HL-60/S4 treated with retinoic acid at 250 ng/mL for 4 days and 3 days (cell line): ENCODE measurements around the gene DHRS12.

ENCODE experiments used
- in situ Hi-C: fragments of 300-500 bp; cut with MboI; formaldehyde crosslinking; loops from 2 replicates; pipeline ENCODE4 v1.7.0; 2022; ENCODE audit warnings: low sequenced_read_pairs

The DHRS12 gene

GRCh38 chr13:51828730-51829567 lies 25.0 kb upstream of the DHRS12 start:
- in situ Hi-C loops: no loop called here

- in situ Hi-C loops: no loop called here
Measured at GRCh38 chr13:51827254-51827653, 23.3 kb upstream of the DHRS12 start.

GRCh38 chr13:51826606-51827005 lies 22.6 kb upstream of the DHRS12 start:
- in situ Hi-C loops: no loop called here

GRCh38 chr13:51825681-51826254 lies 21.8 kb upstream of the DHRS12 start:
- in situ Hi-C loops: no loop called here

GRCh38 chr13:51825165-51825592 lies 21.2 kb upstream of the DHRS12 start:
- in situ Hi-C loops: no loop called here

GRCh38 chr13:51824712-51825111 lies 20.7 kb upstream of the DHRS12 start:
- in situ Hi-C loops: loop anchor here (25.0 kb wide), 1 partner anchor 687 kb away; no protein-coding TSS in a partner anchor

- in situ Hi-C loops: loop anchor here (25.0 kb wide), 1 partner anchor 687 kb away; no protein-coding TSS in a partner anchor
Measured at GRCh38 chr13:51823863-51824262, 19.9 kb upstream of the DHRS12 start.

- in situ Hi-C loops: loop anchor here (25.0 kb wide), 1 partner anchor 686 kb away; no protein-coding TSS in a partner anchor
Measured at GRCh38 chr13:51823359-51823758, 19.4 kb upstream of the DHRS12 start.

GRCh38 chr13:51822106-51822815 lies 18.3 kb upstream of the DHRS12 start:
- in situ Hi-C loops: loop anchor here (25.0 kb wide), 1 partner anchor 685 kb away; no protein-coding TSS in a partner anchor

GRCh38 chr13:51821606-51822005 lies 17.6 kb upstream of the DHRS12 start:
- in situ Hi-C loops: loop anchor here (25.0 kb wide), 1 partner anchor 684 kb away; no protein-coding TSS in a partner anchor

- in situ Hi-C loops: loop anchor here (25.0 kb wide), 1 partner anchor 683 kb away; no protein-coding TSS in a partner anchor
Measured at GRCh38 chr13:51820016-51820597, 16.1 kb upstream of the DHRS12 start.

- in situ Hi-C loops: loop anchor here (25.0 kb wide), 1 partner anchor 682 kb away; no protein-coding TSS in a partner anchor
Measured at GRCh38 chr13:51819544-51819943, 15.6 kb upstream of the DHRS12 start.

GRCh38 chr13:51818781-51819511 lies 15.0 kb upstream of the DHRS12 start:
- in situ Hi-C loops: loop anchor here (25.0 kb wide), 1 partner anchor 682 kb away; no protein-coding TSS in a partner anchor

GRCh38 chr13:51818276-51818675 lies 14.3 kb upstream of the DHRS12 start:
- in situ Hi-C loops: loop anchor here (25.0 kb wide), 1 partner anchor 681 kb away; no protein-coding TSS in a partner anchor

GRCh38 chr13:51817717-51818116 lies 13.8 kb upstream of the DHRS12 start:
- in situ Hi-C loops: loop anchor here (25.0 kb wide), 1 partner anchor 680 kb away; no protein-coding TSS in a partner anchor

- in situ Hi-C loops: loop anchor here (25.0 kb wide), 1 partner anchor 679 kb away; no protein-coding TSS in a partner anchor
Measured at GRCh38 chr13:51816604-51817249, 12.8 kb upstream of the DHRS12 start.

GRCh38 chr13:51815848-51816247 lies 11.9 kb upstream of the DHRS12 start:
- in situ Hi-C loops: loop anchor here (25.0 kb wide), 1 partner anchor 679 kb away; no protein-coding TSS in a partner anchor

- in situ Hi-C loops: loop anchor here (25.0 kb wide), 1 partner anchor 678 kb away; no protein-coding TSS in a partner anchor
Measured at GRCh38 chr13:51814825-51815650, 11.1 kb upstream of the DHRS12 start.
